GM21619 (cell line): Measurements from ENCODE around the gene LTB.
"Not testable (repeated sequence)": the region's sequence is repeated elsewhere in the genome, so short reads cannot be mapped to it uniquely, and the experiment has no call there.

Source experiments
- ATAC-seq: cut with Tn5 transposase; IDR thresholded peaks from one replicate; pipeline ENCODE4 v1.9.1; 2021; ENCODE audit not compliant: unreplicated experiment

LTB gene

DNA sequence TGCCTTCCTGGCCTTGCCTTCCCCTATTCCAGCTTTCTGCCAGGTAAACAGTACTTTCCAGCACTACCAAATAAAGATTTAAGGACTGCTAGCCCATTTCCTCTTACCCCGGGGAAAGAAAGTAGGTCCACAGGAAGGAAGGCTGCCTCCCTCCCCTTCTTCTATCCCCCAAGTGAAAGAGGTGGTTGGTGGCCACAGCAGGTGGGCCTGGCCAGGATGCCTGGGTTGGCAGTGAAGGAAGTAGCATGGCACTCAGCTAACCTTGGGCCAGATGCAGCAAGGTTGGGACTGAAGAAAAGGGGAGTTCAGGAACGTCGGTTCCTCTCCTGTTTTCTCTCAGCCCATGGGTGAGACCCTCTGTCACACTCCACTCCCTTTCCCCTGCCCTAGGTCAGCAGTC is 25.9 kb downstream of the LTB start:
- no peak for ATAC-seq

DNA sequence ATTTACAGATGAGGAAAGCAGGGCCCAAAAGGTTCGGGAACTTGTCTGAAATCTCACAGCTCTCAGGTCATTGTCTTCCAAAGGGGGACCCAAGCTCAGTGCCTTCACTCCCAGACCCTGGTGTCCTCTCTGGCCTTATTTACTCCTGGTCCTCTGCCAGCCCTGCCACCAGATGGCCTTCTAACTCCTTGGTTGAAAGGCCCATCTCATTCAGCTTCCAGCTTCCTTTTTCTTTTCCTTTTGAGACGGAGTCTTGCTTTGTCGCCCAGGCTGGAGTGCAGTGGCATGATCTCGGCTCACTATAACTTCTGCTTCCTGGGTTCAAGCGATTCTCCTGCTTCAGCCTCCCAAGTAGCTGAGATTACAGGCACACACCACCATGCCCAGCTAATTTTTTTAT is 30.9 kb downstream of the LTB start:
- not testable (repeated sequence) for ATAC-seq

DNA sequence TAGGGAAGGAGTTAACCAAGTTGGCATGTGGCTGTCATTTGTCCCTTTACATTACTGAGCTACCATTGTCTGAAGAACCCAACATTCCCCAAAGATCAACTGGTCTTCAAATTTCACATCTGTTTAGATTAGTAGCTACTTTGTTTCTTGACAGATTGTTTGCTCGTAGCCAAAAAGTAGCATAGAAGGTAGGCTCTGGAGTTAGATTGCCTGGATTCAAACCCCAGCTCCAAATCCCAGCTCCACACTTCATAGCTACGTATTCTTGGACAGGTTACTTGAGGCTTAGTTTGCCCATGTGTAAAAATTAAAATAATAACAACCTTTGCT is 33.7 kb downstream of the LTB start:
- no peak for ATAC-seq

DNA sequence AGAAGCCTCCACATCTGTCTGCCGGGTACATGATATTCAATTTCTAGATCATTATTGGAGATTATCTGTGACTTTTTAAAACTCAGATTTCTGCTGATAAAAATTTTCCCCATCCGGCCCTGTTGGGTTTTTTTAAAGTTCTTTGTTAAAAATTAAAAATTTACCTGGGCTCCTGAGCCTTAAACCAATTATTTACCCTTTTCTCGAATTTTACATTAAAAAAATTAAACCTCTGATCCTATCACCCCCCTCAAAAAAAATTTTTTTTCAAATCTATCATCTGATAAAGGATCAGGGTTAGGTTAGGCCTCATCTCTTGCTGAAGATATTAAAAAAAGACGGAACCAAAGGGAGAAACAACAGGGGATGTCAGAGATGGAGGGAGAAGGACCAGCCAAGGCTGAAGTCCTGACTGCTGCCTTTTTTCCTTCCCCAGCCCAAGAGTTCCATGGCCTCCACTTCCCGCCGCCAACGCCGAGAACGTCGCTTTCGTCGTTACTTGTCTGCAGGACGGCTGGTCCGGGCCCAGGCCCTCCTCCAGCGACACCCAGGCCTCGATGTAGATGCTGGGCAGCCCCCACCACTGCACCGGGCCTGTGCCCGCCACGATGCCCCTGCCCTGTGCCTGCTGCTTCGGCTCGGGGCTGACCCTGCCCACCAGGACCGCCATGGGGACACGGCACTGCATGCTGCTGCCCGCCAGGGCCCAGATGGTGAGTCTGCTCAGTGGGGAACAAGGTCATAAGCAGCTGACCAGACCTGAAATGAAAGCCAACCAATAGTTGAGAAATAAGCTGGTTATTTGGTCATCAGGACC is 34.3 kb downstream of the LTB start:
- ATAC-seq = no peak

DNA sequence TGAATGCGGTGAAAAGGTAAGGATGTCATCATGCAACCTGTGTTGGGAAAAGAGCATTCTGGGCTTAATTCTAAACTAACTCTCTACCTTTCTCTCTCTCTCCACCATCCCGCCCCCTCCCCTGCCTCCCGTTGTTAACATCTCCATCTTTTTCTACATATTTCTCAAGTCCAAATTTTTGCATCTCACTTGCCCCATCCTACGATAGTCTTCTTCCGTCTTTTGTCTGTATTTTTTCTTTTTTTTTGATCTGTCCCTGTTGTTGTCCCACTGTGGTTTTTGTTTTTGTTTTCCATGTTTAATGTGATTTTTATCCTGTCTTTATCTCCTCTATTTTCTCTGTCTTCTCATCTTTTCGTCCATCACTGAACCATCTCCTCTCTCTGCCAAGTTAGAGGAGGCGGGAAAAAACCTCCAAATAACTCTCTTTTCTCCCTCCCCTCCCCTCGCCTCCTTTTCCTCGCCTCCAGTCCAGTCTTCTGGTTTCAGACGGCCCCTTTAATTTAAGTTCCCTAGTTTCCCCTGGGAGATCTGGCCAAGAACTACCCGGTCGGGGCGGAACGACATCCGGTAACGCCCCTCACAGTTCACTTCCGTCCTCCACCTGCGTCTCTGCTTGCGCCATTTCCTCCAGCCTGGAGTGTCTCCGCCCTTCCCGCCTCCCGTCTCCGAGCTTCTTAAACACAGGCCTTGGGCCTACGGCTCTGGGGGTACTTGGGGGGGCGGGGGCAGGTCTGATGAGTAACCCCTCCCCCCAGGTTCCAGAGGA is 35.1 kb downstream of the LTB start, which contains the start of gene NFKBIL1:
NFKBIL1 (plus strand) TSS at position 651 of the 769 bp plus-strand sequence; CDS start at position 738, 87 bp downstream.
- ATAC-seq = peak; percentile 60

DNA sequence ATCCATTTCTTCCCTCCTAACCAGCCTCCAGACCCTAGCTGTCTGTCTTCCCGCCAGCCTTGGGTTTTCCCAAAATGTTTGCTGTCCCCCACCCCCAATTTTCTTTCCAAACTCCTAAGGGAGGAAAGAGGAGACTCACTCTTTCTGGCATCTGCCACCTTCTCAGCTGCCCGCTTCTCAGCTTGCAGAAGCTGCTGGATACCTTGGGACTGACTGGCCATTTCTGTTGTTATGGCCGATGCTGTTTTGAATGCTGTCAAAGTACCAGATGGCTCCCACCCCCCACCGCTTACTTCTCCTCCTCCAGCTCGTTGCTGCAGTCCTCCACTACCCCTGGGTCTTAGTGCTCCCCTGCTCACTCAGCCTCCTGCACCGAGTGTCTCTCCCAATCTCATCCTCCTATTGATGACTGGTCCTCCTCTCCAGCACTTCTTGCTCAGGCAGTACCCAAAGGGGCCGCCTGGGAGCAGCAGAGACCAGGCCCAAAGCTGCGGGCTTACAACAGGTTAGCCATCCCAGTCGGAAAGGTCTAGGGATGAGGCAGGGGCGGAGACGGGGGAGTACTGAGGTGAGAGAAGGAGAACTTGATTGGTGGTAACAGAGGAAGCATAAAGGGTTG is 35.8 kb downstream of the LTB start, which contains the start of gene ATP6V1G2:
ATP6V1G2 (minus strand) TSS at position 270 of the 619 bp plus-strand sequence; CDS start at position 221, 49 bp downstream.
- peak; percentile 45 for ATAC-seq

DNA sequence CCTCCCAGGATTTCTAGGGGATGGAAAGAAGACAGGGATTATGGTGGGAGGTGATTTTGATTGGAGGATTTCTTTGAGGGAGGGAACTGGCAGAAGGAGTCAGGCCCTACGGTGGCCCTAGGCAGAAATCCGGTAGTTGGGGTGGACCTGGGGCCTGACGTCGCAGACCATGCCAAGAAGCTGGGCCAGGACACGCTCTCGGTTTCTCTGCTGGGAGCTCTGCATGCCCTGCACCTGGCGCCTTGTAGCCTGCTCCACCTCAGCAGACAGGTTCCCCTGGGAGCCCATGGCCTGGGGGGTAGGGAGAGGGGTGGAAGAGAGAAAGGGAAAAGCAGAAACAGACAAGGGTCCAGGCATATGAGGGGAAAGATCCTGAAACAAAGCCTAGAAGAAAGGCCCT is 36.9 kb downstream of the LTB start:
- ATAC-seq = no peak

DNA sequence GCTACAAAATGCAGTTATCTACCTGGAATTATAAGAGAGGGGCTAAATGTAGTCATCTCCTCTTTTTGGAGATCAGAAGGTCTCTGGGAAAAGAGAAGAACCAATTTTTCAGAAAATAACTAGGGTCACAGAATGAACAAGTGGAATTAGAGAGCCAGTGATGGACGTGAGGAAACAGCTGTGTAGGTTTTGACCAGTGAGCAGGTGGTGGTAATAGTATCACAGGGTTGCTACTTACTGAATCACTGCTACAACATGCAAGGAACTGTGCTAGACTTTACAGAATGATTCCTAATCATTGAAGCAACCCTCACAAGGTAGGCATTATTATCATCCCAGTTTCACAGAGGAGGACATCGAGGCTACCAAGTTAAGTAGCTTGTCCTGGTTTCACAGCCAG is 37.5 kb downstream of the LTB start:
- ATAC-seq = no peak

DNA sequence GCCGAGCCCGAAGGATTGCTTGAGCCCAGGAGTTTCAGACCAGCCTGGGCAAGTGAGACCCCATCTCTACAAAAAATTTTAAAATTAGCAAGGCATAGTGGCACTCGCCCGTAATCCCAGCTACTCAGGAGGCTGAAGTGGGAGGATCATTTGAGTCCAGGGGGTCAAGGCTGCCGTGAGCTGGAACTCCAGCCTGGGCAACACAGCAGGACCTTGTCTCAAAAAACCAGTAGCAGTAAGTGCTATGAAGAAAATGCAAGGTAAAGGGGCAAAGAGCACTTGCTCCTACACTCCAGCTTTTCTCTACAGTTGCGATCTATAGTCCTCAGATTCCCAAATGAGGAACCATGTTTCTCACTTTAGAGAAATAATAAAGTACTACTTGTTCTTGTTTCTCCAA is 38.6 kb downstream of the LTB start:
- ATAC-seq = no peak

DNA sequence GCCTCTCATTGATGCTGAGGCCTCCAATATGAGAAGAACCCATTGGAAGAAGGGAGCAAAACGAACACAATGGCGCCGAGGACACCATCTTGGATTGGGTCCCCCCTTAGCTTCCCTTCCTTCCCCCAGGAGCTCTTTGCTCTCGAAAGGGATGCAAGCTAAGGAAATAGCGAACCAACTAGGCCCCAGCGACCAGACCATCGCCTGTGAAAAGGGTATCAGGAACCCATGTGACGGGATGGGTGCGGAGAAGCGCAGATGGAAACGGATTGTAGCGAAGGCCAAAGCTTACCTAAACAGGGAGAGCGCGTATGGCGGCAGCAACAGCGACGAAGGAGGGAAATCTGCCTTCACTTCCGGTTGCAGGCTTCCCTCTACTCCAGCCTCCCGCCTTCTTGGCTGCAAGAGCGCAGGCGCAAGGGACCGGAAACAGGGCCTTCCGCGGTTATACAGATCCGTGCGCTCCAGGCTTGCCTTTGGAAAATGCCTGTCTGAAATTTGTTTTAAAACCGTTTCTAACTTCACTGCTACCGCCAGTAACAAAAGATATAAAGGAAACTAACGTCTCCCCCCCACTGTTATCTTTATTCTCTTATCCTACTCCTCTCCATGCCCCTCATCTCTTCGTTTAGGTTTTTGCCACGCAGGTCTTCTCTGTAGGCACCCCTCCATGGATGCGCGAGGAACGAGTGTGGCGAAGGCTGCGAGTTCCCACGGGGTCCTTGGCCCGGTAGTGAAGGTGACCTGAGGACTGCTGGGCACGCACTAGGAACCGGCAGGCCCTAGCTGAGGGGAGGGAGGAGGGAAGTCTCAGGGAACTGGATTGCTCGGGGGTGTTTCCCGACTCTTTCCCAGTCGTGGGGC is 40.3 kb downstream of the LTB start, which contains the start of gene DDX39B:
DDX39B (minus strand) TSS at position 346 of the 864 bp plus-strand sequence. CDS start 1,471 bp downstream, outside the sequence.
- peak; percentile 62 for ATAC-seq

DNA sequence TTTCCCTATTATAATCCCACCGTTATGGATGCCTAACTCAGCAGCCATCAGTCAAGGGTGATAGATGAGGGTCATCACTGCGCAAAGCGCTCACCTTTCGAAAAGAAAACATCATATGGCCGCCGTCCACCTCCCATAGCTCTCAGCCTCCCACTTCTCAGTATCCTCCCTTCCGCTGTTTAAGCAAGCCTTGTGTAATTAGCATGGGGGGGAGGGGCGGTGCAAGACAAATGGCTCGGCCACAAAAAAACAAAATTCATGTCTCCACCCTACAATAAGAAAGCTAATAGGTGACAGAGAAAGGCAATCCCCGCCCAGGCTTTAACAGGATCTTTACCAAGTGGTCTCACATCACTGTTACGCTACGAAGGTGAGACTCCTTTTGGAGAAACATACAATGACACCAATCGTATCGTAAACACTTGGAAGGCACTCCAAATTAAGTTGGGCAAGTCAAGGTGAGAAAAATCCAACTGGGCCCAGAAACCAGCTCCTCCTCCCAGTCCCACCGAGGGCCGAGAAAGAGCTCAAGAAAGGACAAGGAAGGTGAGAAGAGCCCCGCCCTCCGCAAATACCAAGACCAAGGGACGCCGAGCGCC is 41.1 kb downstream of the LTB start:
- ATAC-seq = peak; percentile 2

DNA sequence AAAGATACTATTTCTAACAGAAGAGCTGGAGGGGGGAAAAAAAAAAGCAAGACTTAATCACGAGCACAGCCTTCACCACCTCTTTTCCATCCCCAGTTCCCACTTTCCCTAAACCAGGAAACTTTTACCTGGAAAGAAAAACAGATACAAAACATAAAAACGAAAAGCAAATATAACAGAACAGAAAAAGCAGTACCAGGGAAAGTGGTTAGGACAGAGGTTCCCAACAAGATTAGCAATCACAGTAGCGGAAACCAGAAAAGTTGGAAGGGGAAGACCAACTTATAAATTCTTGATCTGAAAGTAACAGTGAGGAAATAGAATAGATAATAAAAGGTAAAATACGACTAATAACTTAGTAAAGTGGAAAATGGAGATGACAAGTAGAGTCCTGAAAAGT is 41.6 kb downstream of the LTB start:
- no peak for ATAC-seq

DNA sequence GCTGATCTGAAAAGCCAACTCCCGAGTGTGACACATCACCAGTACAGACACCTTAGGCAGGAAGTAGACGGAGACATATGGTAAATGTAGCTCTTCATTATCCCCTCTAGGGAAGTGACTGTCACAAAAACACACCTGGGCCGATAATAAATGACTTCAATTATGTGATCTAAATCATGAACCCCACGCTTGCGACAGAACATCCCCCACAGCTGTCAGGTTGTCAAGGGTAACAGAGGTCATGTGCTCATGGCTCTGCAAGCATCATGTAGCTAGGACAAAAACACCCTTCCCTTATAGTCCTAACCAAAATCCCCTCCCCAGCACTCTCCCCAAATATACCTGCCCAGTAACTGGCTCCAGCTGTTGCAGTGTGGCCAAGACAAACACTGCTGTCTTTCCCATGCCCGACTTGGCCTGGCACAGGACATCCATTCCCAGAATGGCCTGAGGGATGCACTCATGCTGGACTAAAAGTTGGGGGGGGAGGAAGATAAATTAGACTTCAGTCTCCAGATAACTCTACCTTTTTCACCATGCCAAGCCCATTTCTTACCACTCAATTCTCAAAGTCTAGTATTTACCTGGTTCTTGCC is 43.3 kb downstream of the LTB start:
- ATAC-seq = no peak

DNA sequence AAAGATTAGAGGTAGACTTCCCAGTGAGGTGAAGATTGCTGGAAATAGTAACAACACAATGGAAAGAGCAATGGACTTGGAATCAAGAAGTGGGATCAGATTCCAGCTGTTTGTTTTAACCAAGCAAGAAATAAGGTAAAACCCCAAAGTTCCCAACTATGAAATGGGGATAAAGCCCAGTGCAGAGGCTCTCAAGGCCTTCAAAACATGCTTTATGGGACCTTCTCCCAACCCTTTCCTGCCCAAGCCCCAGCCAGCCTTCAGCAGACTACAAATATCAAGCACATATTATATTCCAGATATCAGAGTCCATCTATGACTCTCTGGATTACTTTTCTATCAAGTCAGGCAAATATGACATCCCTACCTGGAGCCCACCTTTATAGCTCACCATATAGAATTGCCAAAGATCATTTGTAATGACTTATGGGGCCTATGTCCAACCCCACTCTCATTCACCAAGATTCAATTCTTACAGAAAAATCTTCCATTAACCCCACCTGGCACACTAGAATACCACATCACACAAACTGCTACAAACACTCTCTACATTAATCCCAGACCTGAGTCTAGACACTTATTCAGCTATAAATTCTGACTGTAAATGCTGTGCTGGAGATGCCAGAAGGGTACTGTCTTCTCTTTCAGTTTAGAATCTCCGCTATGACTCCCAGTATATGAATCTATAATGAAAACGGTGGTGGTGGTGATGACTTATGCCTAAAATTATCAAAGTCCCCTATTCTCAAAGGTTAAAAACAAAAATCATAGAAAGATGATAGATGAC is 46.5 kb downstream of the LTB start:
- no peak for ATAC-seq

DNA sequence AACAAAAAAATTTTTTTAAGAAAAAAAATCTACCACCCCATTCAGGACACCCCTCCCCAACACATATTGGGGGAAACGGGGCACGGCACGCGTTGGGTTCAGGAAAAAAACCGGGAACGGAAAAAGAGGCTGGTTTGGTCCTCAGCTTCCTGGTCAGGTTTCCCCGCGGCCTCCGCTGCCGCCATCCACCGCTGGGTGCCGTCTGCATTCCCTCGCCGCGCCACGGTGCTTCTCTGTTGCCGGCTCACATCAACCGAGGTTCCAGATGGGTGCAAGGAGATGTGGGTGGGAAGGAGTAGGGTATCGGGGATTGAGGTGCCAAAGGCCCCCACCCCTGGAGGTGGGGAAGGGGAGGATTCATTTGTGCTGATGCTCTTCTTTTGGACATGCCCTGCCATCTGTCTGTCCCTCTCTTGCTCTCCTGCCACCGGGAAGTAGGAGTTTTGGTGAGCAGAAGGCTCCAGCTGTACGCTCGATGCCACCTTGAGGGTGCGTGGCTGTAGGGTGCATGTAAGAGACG is 47.6 kb downstream of the LTB start:
- no peak for ATAC-seq

DNA sequence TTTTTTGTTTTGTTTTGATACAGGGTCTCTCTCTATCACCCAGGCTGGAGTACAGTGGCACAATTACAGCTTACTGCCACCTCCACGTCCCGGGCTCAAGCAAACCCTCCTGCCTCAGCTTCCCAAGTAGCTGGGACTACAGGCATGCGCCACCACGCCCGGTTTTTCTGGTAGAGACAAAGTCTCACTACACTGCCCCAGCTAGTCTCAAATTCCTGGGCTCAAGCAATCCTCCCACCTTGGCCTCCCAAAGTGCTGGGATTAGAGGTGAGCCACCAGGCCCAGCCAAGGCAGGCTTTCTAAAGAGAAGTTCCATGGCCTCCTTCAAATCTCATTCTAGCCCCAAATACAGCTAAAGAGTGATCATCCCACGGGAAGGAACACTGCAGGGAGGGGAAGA is 48.2 kb downstream of the LTB start:
- no peak for ATAC-seq

DNA sequence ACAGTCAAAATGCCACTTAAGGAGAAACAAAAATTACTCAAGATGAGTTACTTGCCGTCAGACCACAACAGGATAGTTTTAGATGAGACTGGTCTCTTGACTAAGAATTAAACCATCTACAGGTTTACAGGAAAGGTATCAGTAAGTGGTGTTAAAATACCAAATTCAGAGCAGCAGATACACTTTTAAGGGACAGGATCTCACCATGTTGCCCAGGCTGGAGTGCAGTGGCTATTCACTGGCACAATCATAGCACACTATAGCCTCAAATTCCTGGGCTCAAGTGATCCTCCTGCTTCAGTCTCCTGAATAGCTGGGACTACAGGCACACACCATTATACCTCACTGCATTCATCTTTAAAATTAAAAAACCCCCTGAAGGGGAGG is 48.8 kb downstream of the LTB start:
- ATAC-seq = no peak

DNA sequence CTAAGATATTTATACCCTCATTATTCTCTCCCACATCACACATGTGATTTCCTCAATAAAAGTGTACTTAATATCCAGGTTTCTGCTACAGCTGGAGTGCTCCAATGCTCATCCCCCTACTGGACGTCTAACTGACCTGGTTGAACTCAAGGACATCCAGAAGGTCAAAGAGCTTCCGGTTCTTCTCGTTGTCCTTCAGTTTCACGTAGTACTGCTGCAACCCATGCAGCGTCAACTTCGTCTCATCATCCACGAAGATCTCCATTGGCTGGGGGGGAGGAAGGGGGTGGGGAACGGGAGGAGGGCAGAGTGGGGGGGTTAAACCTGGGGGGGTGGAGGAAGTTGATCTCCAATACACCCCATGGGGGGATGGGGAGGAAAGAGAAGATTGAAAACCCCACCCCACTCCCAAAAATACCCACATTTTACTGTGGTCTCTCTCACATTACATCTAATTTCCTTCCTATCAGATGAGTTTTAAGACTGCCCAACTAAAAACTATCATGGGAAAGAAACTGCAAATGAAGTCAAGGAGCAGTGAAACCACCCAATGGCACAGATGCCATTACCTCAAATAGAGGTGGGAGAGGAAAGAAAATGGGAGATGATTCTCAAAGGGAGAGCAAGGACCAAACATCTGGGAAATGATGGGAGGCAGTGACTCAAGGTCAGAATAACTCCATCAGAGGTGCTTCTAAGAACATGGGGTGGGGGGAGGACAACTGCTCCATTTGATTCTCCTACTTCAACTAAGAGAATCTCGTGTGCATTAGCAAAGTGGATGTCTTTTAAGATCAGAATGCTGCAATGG is 49.4 kb downstream of the LTB start:
- no peak for ATAC-seq
